ENCODE results near the gene TAPT1.

- no peak for TF ChIP-seq BHLHE40 (IDR thresholded peaks at IDR 0.05; ENCODE audit: borderline replicate concordance)
- no peak for TF ChIP-seq SUZ12 (IDR thresholded peaks at IDR 0.05)
- no peak for TF ChIP-seq SP1 (IDR thresholded peaks at IDR 0.05)
- no peak for TF ChIP-seq FOXA1 (IDR thresholded peaks at IDR 0.05)
- no peak for TF ChIP-seq TARDBP (IDR thresholded peaks at IDR 0.05)
- TF ChIP-seq LEF1 (IDR thresholded peaks at IDR 0.05; ENCODE audit: borderline replicate concordance), result no peak
- TF ChIP-seq FOXK2 (IDR thresholded peaks at IDR 0.05), result no peak
- no peak for TF ChIP-seq ELF4 (IDR thresholded peaks at IDR 0.05)
- no peak for TF ChIP-seq ZNF384 (IDR thresholded peaks at IDR 0.05)
- TF ChIP-seq HDGF (IDR thresholded peaks at IDR 0.05; ENCODE audit: borderline replicate concordance), result no peak
- no peak for TF ChIP-seq FOXM1 (IDR thresholded peaks at IDR 0.05; ENCODE audit: borderline replicate concordance)
- TF ChIP-seq NFRKB (IDR thresholded peaks at IDR 0.05), result no peak
These were observed 115.5 kb downstream of the TAPT1 start for GRCh38 chr4:16110661-16111290.

Measured in HEK293T (cell line).